ENCODE measurements around the gene SYT1. TPM values are rescaled to one million over a fixed set of nuclear protein-coding genes. Genes with fewer than 3 reads are reported as not detected.

SYT1 gene
- total and polyA plus RNA-seq, 8 donors, result 0.16 to 1.2 (median 0.26) TPM

DNA sequence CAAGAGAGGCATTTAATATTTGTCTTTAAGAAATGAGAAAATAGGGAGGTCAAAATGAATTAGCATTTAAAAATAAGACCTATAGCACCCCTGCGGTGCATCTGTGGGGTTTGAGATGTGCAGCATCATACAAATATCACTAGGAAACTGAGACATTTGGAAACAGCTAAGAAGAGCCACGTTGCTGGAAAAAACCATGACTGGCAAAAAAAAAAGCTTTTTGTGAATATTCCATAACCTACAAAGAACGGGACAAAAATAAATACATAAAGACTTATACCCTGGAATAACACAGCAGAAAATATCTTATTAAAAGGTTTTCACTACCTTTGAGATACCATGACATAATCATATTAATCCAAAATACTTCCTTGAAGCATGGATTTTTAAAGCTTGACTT is 460.0 kb downstream of the SYT1 start:
- ATAC-seq (no peak), FAIRE-seq (no peak), DNase-seq (no peak)
- H3K27ac ChIP-seq, result no peak overlapping the region
- no peak overlapping the region for H3K4me3 ChIP-seq
- TF ChIP-seq, protein P1, sequence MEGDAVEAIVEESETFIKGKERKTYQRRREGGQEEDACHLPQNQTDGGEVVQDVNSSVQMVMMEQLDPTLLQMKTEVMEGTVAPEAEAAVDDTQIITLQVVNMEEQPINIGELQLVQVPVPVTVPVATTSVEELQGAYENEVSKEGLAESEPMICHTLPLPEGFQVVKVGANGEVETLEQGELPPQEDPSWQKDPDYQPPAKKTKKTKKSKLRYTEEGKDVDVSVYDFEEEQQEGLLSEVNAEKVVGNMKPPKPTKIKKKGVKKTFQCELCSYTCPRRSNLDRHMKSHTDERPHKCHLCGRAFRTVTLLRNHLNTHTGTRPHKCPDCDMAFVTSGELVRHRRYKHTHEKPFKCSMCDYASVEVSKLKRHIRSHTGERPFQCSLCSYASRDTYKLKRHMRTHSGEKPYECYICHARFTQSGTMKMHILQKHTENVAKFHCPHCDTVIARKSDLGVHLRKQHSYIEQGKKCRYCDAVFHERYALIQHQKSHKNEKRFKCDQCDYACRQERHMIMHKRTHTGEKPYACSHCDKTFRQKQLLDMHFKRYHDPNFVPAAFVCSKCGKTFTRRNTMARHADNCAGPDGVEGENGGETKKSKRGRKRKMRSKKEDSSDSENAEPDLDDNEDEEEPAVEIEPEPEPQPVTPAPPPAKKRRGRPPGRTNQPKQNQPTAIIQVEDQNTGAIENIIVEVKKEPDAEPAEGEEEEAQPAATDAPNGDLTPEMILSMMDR (IDR thresholded peaks at IDR 0.05), result no peak
- no peaks in the 10 kb centered on the region for H3K4me1 ChIP-seq
- WGBS, 2 donors, result 62 to 74% methylated on average over 3 of the region's 3 CpGs
- no peaks in the 10 kb centered on the region for H3K36me3 ChIP-seq
- no peaks in the 10 kb centered on the region for H3K27me3 ChIP-seq
- H3K9me3 ChIP-seq, result no peaks in the 10 kb centered on the region
- intact Hi-C loops (cut with DNase I), result no loop called here

DNA sequence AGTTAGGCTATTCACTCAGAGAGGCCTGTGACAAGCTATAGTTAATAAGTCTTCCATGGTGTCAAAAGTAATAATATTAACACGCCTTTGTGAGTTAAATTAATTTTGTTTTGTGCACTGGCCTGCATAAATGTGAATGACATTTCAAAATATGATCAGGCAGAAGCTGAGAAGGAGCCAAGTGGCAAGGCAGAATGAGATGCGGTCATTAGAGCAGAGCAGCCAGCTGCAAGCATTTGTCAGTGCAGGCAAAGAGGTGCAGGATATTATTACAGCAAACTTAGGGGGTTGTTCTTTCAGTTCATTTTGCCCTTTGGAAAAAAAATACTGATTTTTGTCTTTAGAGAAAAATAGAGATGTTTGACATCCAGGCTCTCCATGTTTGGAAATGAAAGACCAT is 461.6 kb downstream of the SYT1 start:
- no peak for FAIRE-seq
- ATAC-seq, result no peak
- TF ChIP-seq, protein P1 (IDR thresholded peaks at IDR 0.05), result no peak
- Histone ChIP-seq H3K4me3 (no peak overlapping the region), H3K9me3 (no peaks in the 10 kb centered on the region), H3K36me3 (no peaks in the 10 kb centered on the region), H3K4me1 (no peaks in the 10 kb centered on the region), H3K27ac (no peak overlapping the region), H3K27me3 (no peaks in the 10 kb centered on the region)
- intact Hi-C loops (cut with DNase I), result no loop called here
- 64 to 67% methylated on average over 2 of the region's 2 CpGs for WGBS, 2 donors
- no peak for DNase-seq

DNA sequence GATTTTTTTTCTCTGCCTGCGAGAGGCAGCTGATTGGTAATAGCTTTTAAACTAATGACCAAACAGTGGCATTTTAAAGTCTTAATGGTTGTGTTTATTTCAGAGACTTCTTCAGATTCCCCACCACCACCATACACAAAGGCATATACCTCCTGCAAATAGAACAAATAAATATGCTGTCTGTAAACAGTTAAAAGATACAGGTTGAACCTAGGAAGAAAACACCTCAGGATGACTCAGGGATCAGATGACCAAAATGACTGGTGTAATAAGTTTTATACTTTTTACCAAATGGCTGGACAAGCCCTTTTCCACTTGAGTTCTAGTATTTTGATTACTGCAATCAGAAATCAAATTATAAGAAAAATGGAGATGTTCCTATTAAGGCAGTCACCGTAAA is 462.1 kb downstream of the SYT1 start:
- TF ChIP-seq, protein P1 (IDR thresholded peaks at IDR 0.05), result no peak
- 74 to 87% methylated on average over 2 of the region's 2 CpGs for WGBS, 2 donors
- FAIRE-seq, result no peak

DNA sequence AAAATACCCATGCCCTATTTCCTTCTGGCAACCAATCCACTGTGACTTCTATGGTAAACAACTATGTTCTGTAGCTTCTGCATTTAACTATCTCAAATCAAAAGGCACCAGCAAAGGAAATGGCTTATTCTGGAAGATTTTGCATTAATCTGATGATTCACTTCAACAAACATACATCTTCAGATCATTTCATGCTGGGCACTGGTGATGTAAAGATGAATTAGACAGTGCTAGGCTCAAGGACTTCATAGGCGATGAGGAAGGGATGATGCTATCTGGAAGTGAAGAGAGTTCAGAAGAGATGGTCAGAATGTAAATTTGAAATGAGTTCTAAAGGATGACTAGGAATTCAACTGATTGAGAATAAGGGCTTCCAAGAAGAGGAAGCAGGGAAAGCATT is 462.9 kb downstream of the SYT1 start:
- H3K27ac ChIP-seq, result no peak overlapping the region
- no peaks in the 10 kb centered on the region for H3K4me1 ChIP-seq
- intact Hi-C loops (cut with DNase I), result no loop called here
- 77 to 81% methylated on average over 1 of the region's 1 CpG for WGBS, 2 donors
- no peaks in the 10 kb centered on the region for H3K27me3 ChIP-seq
- ATAC-seq, result no peak
- DNase-seq, result no peak
- no peak for FAIRE-seq
- H3K4me3 ChIP-seq, result no peak overlapping the region
- H3K9me3 ChIP-seq, result no peaks in the 10 kb centered on the region
- TF ChIP-seq, protein P1 (IDR thresholded peaks at IDR 0.05), result no peak
- H3K36me3 ChIP-seq, result no peaks in the 10 kb centered on the region

More for the DNA sequence above, 462.1 kb downstream of the SYT1 start:
- H3K4me3 ChIP-seq, result no peak overlapping the region
- H3K9me3 ChIP-seq, result no peaks in the 10 kb centered on the region
- DNase-seq (no peak), ATAC-seq (no peak)
- H3K36me3 ChIP-seq, result no peaks in the 10 kb centered on the region
- intact Hi-C loops (cut with DNase I), result no loop called here
- H3K27ac ChIP-seq, result no peak overlapping the region
- H3K27me3 ChIP-seq, result no peaks in the 10 kb centered on the region
- no peaks in the 10 kb centered on the region for H3K4me1 ChIP-seq

DNA sequence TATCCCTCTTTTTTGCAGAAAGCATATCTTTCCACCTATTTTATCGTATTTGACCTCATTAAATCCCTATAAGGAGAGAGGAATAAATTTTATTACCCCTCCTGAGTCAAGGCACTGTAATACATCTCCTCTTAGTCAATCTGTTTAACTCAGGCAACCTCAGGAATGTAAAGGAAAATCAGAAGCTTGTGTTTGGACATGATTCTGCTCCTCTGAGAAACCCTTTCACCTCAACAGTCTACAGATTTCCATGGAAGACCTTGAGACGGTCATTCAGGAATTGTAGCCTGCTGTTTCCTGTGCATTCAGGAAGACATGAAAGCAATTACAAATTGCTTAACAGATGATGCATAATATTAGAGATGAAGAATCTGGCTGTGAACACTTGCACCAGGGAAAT is 465.4 kb downstream of the SYT1 start:
- TF ChIP-seq, protein P1 (IDR thresholded peaks at IDR 0.05), result no peak
- intact Hi-C loops (cut with DNase I), result no loop called here
- ATAC-seq, result no peak
- Histone ChIP-seq H3K4me3 (no peak overlapping the region), H3K27me3 (no peaks in the 10 kb centered on the region), H3K27ac (no peak overlapping the region), H3K4me1 (no peaks in the 10 kb centered on the region), H3K9me3 (no peaks in the 10 kb centered on the region), H3K36me3 (no peaks in the 10 kb centered on the region)
- WGBS, 2 donors, result 75 to 81% methylated on average over 2 of the region's 2 CpGs
- DNase-seq, result no peak
- no peak for FAIRE-seq
